M059J (cell line): ENCODE data around the gene NOTCH3. TPM values are rescaled to one million over a fixed set of nuclear protein-coding genes. Genes with fewer than 3 reads are reported as not detected.

Source experiments
- total RNA-seq: library from RNA; depleted of rRNA; stranded (reverse); fragments of >200 nt; shearing (Covaris generic); gene quantifications from 2 replicates; pipeline ENCODE4 v1.2.3, GENCODE V29; 2014; rRNA removed

Gene NOTCH3
- total RNA-seq, 1 experiment from 2014 or later = 2.4 TPM

Other genes with a start within 250 kb of the NOTCH3 start
- not detected in 2 replicates for gene SLC1A6, start 221.1 kb downstream of the NOTCH3 start, total RNA-seq
- not detected in 2 replicates for gene CASP14, start 151.5 kb downstream of the NOTCH3 start, total RNA-seq
- not detected in 2 replicates for gene OR1I1, start 118.8 kb downstream of the NOTCH3 start, total RNA-seq
- 19.7 and 38.3 TPM in 2 replicates for gene SYDE1, start 93.6 kb downstream of the NOTCH3 start, total RNA-seq
- gene EPHX3, start 31.5 kb upstream of the NOTCH3 start, total RNA-seq = not detected in 2 replicates
- gene BRD4, start 131.5 kb upstream of the NOTCH3 start, total RNA-seq = 17.8 and 19.9 TPM in 2 replicates
- gene AKAP8, start 178.8 kb upstream of the NOTCH3 start, total RNA-seq = 10.1 and 16.4 TPM in 2 replicates
- gene AKAP8L, start 218.0 kb upstream of the NOTCH3 start, total RNA-seq = 59.7 and 63.6 TPM in 2 replicates
- 7.2 and 16.9 TPM in 2 replicates for gene WIZ, start 249.0 kb upstream of the NOTCH3 start, total RNA-seq